SU-DHL-6 (cell line): ENCODE results near the gene EPHA3.

Source experiments
- CTCF ChIP-seq: fragments of 200-600 bp; sonication (generic); IDR thresholded peaks from one replicate; pipeline ENCODE4 v1.5.1; 2017; ENCODE audit warnings: antibody characterized with exemption, mild to moderate bottlenecking, low read length, moderate library complexity; ENCODE audit not compliant: insufficient read depth, poor library complexity, severe bottlenecking
- EZH2phosphoT487 ChIP-seq: fragments of 200-600 bp; sonication (generic), shearing (Covaris generic); conservative IDR thresholded peaks from 2 replicates; pipeline ENCODE4 v1.6.1; 2018; ENCODE audit warnings: mild to moderate bottlenecking, antibody characterized with exemption, low read length, moderate library complexity, mixed read lengths

DNA sequence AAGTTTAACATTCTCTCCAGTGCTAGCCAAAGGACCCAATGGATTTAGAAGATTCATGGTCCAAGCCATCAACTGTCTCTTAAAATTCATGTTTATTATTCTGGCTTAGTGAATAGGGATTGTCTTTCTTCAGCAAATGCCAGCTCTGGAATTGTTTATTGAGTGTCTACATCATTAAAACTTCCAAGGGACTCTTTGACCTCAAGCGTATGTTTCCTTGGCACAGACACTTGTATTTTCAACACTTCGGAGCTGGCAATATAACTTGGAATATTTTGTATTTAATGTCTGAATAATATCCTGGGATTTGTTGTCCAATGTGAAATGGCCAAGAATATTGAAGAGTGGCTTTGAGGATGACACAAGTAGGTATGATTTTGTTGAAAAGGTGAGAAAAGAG lies 204.2 kb downstream of the EPHA3 start:
- no peak for TF ChIP-seq CTCF
- TF ChIP-seq EZH2phosphoT487 = no peak
